ENCODE measurements around the gene TEX36.
"Not testable (repeated sequence)": the region's sequence is repeated elsewhere in the genome, so short reads cannot be mapped to it uniquely, and the experiment has no call there.

Gene TEX36

DNA sequence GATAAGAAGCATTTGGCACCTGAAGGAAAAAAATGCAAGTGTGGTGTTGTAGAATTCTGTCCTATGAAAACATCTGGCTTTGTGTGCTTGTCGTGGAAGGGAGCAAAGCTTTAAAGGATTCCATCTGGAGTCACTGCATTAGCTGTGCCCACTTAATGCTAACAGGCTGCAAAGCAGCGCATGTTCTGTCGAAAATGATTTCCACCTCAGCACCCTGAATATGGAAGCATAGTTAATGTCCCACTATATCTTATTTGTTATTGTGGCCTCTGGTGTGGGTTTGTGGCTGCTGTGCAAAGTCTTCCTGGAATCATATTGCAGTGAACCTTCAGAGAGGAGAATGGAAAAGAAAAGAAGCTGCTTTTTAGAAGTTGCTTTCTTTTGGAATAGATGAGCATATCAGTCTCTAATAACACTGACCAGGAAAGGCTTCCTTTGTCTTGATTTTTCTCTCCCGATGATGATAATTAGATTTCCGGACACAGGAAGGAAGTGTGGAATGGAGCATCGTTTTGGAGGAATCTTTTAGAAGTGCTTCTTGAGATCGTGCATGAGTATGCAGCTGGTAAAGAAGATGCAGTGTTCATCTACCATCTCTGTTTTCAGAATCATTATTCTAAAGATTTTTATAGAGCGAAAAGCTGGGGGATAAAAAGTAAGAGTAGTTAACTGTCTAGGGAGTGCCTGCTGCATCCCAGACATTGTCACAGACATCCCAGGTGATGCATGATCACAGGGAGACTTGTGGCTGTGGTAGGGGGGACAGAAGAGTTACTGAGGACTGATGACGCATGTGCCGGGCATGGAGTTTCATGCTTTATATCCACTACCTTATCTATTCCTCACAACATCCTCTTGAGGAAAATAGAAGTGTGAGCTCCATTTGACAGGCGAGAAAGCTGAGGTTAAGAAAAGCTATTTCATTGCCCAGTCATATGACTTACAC is 54.6 kb downstream of the TEX36 start:
- no peak for DNase-seq

DNA sequence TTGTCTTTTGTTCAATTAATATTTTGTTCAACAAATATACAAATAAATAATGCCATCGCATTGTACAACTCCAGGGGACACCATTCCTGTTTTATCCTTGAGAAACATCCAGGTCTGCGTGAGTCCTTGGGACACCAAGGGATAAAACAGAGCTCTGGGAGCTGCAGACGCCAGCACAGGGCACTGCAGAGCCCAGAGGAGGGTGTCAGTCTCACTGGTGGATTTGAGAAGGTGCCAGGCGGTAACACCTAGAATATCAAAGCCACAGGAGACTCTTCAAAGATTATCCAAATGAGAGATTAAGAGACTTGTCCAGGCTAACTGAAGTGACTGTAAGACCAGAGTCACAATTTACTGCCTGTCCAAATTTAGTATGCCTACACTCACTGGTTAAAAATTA is 55.3 kb downstream of the TEX36 start:
- DNase-seq: no peak

DNA sequence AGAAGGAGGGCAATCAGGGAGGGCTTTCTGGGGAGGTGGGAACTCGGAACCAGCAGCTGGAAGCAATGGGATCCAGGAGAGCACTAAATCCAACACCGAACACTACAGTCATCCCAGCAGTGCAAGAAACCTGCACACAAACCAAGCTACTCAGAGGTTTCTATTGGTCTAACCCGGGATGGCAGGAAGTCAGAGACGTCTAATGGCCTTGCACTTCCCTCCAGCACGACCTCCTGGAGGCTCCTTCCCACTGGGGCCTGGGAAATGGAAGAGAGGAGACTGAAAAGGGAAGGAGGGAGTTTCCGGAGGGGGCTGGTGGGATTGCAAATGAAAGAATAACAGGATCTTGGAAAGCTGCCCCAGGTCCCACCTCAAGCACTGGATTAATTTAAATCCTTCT is 56.3 kb downstream of the TEX36 start:
- DNase-seq: no peak

DNA sequence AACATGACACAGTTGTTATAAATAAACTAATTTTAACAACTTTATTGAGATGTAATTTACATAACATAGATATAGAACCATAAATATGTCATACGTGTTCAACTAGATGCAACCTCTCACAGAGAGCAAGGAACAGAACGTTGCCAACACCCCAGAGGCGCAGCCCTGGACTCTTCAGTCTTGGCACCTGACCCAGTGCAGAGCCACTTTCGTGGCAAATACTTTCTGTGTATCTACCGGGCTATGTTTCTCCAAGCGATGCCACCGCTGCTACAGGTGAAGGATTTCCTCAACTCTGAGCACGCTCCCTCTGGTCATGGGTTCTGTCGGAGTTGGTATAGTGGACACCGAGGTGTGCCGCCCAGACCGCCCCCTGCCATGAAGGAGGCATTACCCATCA is 57.4 kb downstream of the TEX36 start:
- DNase-seq: no peak

DNA sequence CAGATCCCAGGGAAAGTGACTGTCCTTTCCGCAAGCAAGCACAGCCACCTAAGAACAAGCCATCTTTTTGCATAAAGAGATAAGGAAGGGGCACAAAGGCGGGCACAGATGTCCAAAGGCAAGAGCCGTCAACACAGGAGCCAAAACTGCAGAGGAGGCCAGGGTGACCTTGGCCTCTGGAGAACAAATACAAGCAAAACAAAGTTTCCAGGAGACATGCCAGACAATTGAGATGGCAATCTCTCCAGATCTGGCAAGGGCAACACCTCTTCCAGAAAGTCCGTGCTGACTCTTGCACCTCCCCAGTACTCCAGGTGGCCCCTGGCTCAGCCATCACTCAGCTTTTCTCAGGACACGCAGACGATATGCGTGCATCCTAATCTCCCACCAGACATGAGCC is 58.2 kb downstream of the TEX36 start:
- no peak for DNase-seq

DNA sequence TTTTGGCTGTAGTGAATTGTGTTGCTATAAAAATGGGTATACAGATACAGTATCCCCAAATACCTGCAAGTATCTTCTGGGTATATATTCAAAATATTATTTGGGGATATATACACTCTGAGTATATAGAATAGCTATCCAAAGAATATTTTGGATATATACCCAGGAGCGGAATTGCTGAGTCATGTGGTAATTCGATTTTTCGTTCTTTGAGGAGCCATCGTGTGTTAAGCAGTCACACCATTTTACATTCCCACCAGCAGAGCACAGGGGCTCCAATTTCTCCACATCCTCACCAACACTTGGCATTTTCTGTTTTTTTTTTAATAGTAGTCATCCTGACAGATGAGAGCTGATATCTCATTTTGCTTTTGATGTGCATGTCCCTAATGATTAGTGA is 61.9 kb downstream of the TEX36 start:
- no peak for DNase-seq

DNA sequence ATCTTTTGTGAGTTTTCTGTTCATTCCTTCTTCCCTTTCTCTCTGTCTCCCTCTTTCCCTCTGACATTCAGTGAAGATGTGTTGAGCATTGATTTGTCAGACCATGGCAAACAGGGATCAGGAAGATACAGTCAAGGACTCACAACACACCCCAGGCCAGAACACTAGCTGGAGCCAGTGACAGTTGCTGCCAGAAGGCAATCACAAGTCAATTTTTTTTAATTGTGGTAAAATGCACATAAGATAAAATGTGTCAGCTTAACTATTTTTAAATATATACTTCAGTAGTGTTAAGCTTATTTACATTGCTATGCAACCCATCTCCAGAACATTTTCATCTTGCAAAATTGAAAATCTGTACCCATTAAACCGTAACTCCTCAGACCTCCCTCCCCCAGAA is 62.6 kb downstream of the TEX36 start:
- DNase-seq: no peak

DNA sequence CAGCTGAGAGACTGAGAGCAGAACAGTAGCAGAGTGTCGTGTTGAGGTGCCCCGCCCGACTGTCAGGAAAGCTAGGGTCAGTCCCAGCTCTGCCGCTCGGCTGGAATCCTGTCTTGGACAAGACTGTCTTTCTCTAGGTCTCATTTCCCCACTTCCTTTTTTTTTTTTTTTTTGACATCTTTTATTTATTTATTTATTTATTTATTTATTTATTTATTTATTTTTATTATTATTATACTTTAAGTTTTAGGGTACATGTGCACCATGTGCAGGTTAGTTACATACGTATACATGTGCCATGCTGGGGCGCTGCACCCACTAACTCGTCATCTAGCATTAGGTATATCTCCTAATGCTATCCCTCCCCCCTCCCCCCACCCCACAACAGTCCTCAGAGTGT is 69.9 kb downstream of the TEX36 start:
- DNase-seq: not testable (repeated sequence)

DNA sequence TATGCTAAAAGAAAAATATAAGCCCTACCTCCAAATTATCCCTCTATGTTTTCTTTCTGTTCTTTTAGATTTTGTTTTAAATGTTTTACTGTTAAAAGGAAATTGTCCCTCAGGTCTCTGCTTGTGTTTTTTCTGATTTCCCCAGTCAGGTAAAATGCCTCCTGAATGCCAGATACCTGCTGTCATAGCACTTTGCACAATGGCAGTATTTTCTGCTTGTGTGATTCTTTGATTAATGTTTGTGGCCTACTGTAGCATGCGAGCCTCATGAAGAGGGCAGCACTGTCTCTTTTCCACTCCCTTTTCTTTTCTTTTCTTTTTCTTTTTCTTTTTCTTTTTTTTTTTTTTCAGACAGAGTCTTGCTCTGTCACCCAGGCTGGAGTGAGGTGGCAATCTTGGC is 71.2 kb downstream of the TEX36 start:
- DNase-seq: no peak

DNA sequence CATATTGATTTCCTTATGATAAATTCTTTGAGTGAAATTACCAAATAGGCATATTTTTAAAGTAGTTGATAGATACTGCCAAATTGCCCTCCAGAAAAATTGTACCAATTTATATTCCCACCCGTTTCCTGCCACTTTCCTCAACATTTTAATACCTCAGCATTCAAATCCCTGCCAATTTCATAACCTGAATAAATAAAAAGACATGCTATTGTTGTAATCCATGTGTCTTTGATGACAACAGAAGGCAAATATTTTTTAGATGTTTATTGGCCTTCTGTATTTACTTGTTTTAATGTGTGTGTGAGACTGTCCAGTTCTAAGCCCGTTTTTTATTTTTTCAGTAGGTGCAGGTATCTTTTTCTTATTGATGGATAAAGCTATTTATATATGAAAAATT is 71.7 kb downstream of the TEX36 start:
- no peak for DNase-seq

DNA sequence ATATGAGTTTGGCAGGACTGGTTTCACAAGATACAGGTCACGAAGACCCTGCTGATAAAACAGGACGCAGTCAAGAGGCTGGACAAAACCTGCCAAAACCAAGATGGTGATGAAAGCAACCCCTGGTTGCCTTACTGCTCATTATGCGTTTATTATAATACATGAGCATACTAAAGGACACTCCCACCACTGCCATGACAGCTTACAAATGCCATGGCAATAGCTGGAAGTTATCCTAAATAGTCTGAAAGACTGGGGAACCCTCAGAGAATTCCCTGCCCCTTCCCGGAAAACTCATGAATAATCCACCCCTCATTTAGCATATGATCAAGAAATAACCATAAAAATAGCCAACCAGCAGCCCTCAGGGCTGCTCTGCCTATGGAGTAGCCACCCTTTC is 73.1 kb downstream of the TEX36 start:
- no peak for DNase-seq

DNA sequence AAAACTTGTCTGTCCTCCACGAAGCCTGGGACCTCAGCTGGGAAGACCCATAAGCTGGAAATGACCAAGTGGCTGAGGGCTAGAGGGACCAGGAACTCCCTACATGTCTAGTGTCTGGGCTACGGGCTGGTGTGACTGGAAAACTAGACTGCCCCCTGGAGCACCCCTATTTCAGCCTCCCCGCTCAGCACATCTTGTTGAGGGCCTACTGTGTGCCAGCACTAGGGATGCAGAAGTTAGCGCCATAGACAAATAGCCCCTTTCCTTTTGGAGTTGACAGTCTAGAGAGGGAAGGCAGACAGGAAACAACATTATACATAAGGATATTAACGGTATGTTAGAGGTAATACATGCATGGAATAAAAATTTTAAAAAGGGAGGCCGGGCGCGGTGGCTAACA is 74.5 kb downstream of the TEX36 start:
- no peak for DNase-seq

DNA sequence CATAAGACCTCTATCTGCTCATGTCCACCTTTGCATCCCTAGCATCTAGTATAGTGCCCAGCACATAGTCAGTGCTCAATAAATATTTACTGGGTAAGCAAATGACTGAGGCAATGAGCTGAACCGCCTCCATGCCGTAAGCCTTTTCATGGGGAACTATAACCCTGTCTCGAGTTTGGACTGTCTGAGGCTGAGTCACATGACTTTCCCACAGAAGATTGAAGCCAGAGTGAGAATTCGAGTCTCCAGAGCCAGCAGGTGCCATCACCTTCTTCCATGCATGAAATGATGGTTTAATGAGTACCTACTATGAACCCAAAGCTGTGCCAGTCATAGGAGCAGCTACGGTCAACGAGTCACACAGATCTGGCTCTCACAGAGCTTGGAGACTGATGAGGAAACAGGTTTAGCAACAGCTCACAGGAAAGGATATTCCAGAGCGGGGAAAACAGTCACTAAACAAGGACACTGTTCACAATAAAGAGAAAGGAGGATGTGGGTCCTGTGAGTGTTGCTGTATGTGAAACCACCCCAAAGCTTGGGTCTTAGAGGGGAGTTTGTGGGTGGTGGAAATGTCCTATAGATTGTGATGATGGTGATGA is 75.2 kb downstream of the TEX36 start:
- DNase-seq: no peak

DNA sequence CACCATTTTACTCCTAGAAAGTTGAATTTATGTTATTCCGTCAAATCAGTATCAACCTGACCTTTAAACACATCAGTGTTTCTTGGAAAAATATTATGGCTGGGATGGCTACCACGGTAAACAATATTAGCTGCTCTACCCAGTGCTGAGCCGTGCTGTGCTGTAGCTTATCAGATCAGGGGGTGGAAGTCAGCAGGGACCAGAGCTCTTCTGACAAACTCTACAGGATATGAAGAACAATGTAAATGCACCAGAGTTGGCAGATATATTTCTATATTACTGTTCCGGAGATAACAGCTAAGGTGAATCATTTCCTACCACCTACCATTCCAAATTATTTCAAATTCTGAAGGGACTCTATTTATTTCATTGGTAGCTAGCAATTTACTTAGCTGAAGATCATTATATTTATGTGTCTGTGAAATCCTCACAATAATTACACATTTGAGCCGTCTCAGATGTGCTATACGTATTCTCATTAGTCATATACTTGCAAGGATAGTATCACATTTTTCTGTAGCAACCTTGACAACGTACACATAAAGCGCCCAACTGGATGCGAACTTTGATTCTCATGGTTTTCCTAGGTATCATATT is 76.5 kb downstream of the TEX36 start:
- no peak for DNase-seq
